Body of pancreas (tissue), 4 donors: Measurements from ENCODE around the gene ARHGEF11. TPM values are rescaled to one million over a fixed set of nuclear protein-coding genes. Genes with fewer than 3 reads are reported as not detected.

Experiments
- ATAC-seq: fragments of 150-250 bp; one replicate; pipeline ENCODE4 v1.9.1; 2016
- DNase-seq, 4 donors: peaks; one replicate each; pipeline ENCODE4 v3.0.0-alpha.2; 2019
- H3K27ac ChIP-seq, 4 donors: fragments of 200-600 bp; sonication (generic); 1 replicate in 3 of 4; 2 replicates in 1 of 4; pipeline versions ENCODE4 v1.5.1 to v1.6.1; 2016 to 2019; ENCODE audit warnings: mild to moderate bottlenecking in 1 of 4, mixed read lengths in 1 of 4, moderate library complexity in 1 of 4
- H3K27me3 ChIP-seq, 2 donors: fragments of 200-600 bp; sonication (generic); one replicate each; pipeline ENCODE4 v1.6.0; 2016; ENCODE audit warnings: mild to moderate bottlenecking in 1 of 2
- H3K36me3 ChIP-seq, 2 donors: fragments of 200-600 bp; sonication (generic); replicated peaks in 1 of 2; 2 replicates each; pipeline ENCODE4 v1.5.1; 2016; ENCODE audit warnings: low read depth in 2 of 2; ENCODE audit not compliant: insufficient read depth in 1 of 2
- H3K4me1 ChIP-seq: fragments of 200-600 bp; sonication (generic); one replicate; pipeline ENCODE4 v1.6.0; 2016
- H3K4me3 ChIP-seq, 2 donors: fragments of 200-600 bp; sonication (generic); 1 replicate in 1 of 2; 2 replicates in 1 of 2; pipeline ENCODE4 v1.5.1; 2016 to 2019
- H3K9me3 ChIP-seq, 3 donors: fragments of 200-600 bp; sonication (generic); 1 replicate in 2 of 3; 2 replicates in 1 of 3; pipeline ENCODE4 v1.5.1; 2016
- CTCF ChIP-seq, 7 experiments: fragments of 450-650 bp in 4 of 7; fragments of 200-600 bp in 3 of 7; sonication (generic) in 3 of 7; IDR thresholded peaks; one replicate each; pipeline ENCODE4 v1.5.1; 2016 to 2019; ENCODE audit warnings: antibody characterized with exemption in 7 of 7
- POLR2A ChIP-seq, 3 donors: fragments of 450-650 bp; IDR thresholded peaks; one replicate each; pipeline ENCODE4 v1.6.1; 2016; ENCODE audit warnings: antibody characterized with exemption in 3 of 3, mild to moderate bottlenecking in 2 of 3
- WGBS, 2 donors: methylation state at CpG; one replicate each; pipeline ENCODE4 v1.1.5; 2017; 5-methylcytosine and 5-hydroxymethylcytosine counted together
- intact Hi-C: fragments of 100-400 bp; cut with DNase I; formaldehyde crosslinking; loops from one replicate; pipeline ENCODE4 v1.15.1; 2023
- total RNA-seq, 2 donors: library from RNA; depleted of rRNA; stranded (reverse); fragments of >200 nt; gene quantifications; one replicate each; pipeline ENCODE4 v1.1.0, GENCODE V29; 2016

Gene ARHGEF11
- total RNA-seq, 2 donors from 2014 or later = 17.9 to 29.7 TPM

GRCh38 chr1:156998301-156998700 lies 47.2 kb downstream of the ARHGEF11 start:
- Histone ChIP-seq H3K4me3 (no peak overlapping the region), H3K9me3 (no peaks in the 10 kb centered on the region), H3K27ac (no peak overlapping the region), H3K36me3 (no peaks in the 10 kb centered on the region), H3K4me1 (no peaks in the 10 kb centered on the region), H3K27me3 (no peaks in the 10 kb centered on the region)
- no peak for TF ChIP-seq POLR2A (IDR thresholded peaks at IDR 0.05)
- no peak for TF ChIP-seq CTCF (IDR thresholded peaks at IDR 0.05)
- intact Hi-C loops = no loop called here
- DNase-seq (no peak), ATAC-seq (no peak)
- 89 to 93% methylated on average over 3 of the region's 3 CpGs for WGBS, 2 donors

DNA sequence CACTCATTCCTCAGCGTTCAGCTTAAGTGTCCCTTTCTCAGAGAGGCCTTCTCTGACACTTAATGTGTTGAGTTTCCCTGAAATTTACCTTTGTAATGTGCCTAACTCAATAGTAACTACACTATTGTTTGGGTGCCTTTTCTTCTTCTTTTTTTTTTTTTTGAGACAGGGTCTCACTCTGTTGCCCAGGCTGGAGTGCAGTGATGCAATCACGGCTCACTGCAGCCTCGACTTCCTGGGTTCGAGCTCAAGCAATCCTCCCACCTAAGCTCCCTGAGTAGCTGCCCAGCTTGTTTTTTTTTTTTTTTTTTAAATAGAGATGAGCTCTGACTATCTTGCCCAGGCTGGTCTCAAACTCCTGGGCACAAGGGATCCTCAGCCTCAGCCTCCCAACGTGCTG lies 50.1 kb downstream of the ARHGEF11 start:
- no peak overlapping the region for H3K27ac ChIP-seq
- no peaks in the 10 kb centered on the region for H3K36me3 ChIP-seq
- 84 to 89% methylated on average over 5 of the region's 5 CpGs for WGBS, 2 donors
- DNase-seq (no peak), ATAC-seq (no peak)
- no peak overlapping the region for H3K4me3 ChIP-seq
- H3K27me3 ChIP-seq = no peaks in the 10 kb centered on the region
- no peaks in the 10 kb centered on the region for H3K4me1 ChIP-seq
- intact Hi-C loops = no loop called here
- H3K9me3 ChIP-seq = no peaks in the 10 kb centered on the region
- no peak for TF ChIP-seq CTCF (IDR thresholded peaks at IDR 0.05)
- TF ChIP-seq POLR2A (IDR thresholded peaks at IDR 0.05) = no peak

- H3K4me3 ChIP-seq = no peak overlapping the region
- no peaks in the 10 kb centered on the region for H3K9me3 ChIP-seq
- ATAC-seq (no peak), DNase-seq (no peak)
- H3K36me3 ChIP-seq = no peaks in the 10 kb centered on the region
- no peak overlapping the region for H3K27ac ChIP-seq
- TF ChIP-seq CTCF (IDR thresholded peaks at IDR 0.05) = no peak
- TF ChIP-seq POLR2A (IDR thresholded peaks at IDR 0.05) = no peak
- 58 to 64% methylated on average over 2 of the region's 2 CpGs for WGBS, 2 donors
- no peaks in the 10 kb centered on the region for H3K27me3 ChIP-seq
- intact Hi-C loops = no loop called here
- no peaks in the 10 kb centered on the region for H3K4me1 ChIP-seq
These were observed 51.3 kb downstream of the ARHGEF11 start for GRCh38 chr1:156994277-156994676.

DNA sequence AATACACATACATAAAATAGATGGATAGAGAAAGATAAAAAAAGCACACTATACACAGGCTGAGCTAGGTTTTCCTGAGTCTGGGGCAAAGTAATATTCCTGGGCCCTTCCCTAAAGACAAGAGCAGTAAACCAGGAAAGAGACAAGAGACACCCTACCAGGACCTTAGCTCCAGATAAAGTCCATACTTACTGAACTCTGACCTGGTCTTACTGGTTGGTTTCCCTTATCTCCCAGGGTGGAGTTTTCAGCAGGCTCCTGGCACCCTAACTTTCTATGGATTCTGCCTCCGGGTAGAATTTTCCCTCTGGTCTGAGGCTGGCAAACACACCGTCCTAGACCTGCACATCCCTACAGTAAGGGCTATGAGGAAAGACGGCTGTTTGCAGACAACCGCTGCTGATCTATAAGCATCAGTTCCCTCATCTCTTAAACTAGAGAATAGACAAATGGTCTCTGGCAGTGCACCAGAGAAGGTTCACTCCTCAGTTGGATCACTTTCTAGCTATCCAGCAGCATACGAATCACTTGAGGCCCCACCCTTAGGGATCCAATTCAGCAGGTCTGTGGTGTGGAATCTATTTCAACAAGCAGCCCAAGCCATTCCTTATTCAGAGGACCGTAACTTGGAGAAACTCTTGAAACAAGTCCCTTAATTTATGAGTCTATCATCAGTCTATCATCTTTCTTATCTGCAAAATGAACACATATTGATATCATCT lies 52.0 kb downstream of the ARHGEF11 start:
- 70 to 74% methylated on average over 6 of the region's 6 CpGs for WGBS, 2 donors
- H3K36me3 ChIP-seq = no peaks in the 10 kb centered on the region
- DNase-seq = no peak
- intact Hi-C loops = no loop called here
- H3K4me3 ChIP-seq = no peak overlapping the region
- TF ChIP-seq POLR2A (IDR thresholded peaks at IDR 0.05) (no peak), CTCF (IDR thresholded peaks at IDR 0.05) (no peak)
- H3K9me3 ChIP-seq = no peaks in the 10 kb centered on the region
- no peak for ATAC-seq
- no peaks in the 10 kb centered on the region for H3K4me1 ChIP-seq
- H3K27ac ChIP-seq = no peak overlapping the region
- H3K27me3 ChIP-seq = no peaks in the 10 kb centered on the region

- Histone ChIP-seq H3K27ac (no peak overlapping the region), H3K4me3 (no peak overlapping the region), H3K4me1 (no peaks in the 10 kb centered on the region), H3K36me3 (no peaks in the 10 kb centered on the region), H3K9me3 (no peaks in the 10 kb centered on the region), H3K27me3 (no peaks in the 10 kb centered on the region)
- ATAC-seq (no peak), DNase-seq (no peak)
- 90 to 92% methylated on average over 7 of the region's 7 CpGs for WGBS, 2 donors
- intact Hi-C loops = no loop called here
- TF ChIP-seq CTCF (IDR thresholded peaks at IDR 0.05) = no peak
- TF ChIP-seq POLR2A (IDR thresholded peaks at IDR 0.05) = no peak
These were observed 53.3 kb downstream of the ARHGEF11 start for GRCh38 chr1:156992215-156992614.
